Smooth muscle cell of the brain vasculature (primary cell): ENCODE data around the gene KNDC1.

ENCODE experiments used
- DNase-seq: peaks from one replicate; pipeline ENCODE4 v3.0.0-alpha.2; 2012; ENCODE audit warnings: low read depth, low spot score

The KNDC1 gene

DNA sequence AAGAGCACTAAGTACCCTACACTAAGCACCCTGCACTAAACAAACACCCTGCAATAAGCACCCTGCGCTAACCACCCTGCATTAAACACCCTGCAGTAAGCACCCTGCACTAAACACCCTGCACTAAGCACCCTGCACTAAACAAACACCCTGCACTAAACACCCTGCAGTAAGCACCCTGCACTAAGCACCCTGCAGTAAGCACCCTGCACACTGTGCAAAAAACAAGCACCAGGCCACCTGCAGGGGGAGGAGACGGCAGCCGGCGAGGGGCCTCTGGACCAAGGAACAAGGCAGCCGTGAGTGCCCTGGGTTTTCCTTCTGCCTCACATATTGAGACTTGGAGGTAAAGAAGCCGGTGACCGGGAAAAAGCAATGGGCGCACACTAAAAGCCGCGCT is 30.2 kb downstream of the KNDC1 start:
- DNase-seq, result no peak

DNA sequence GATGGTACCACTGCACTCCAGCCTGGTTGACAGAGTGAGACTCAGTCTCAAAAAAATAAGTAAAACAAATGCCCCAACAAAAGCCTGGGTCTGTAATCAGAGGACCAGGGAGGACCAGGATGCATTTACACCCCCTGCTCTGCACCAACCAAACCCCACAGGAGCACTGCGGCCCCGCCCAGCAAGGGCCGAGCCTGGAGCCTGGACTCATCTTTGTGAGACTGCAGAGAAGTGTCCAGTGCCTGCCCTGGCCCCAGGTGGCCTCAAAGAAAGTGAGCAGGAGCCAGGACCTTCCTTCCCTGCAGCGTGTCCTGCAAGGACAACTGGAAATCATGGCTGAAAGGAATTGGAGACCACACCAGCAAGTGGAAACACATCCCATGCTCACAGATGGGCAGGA is 31.6 kb downstream of the KNDC1 start:
- DNase-seq, result no peak

GRCh38 chr10:133194151-133194550 is 34.1 kb downstream of the KNDC1 start:
- DNase-seq, result no peak

GRCh38 chr10:133195096-133195495 is 35.1 kb downstream of the KNDC1 start:
- no peak for DNase-seq

GRCh38 chr10:133195611-133196010 is 35.6 kb downstream of the KNDC1 start:
- no peak for DNase-seq

- DNase-seq, result no peak
Measured at GRCh38 chr10:133196221-133196915, 36.3 kb downstream of the KNDC1 start.

DNA sequence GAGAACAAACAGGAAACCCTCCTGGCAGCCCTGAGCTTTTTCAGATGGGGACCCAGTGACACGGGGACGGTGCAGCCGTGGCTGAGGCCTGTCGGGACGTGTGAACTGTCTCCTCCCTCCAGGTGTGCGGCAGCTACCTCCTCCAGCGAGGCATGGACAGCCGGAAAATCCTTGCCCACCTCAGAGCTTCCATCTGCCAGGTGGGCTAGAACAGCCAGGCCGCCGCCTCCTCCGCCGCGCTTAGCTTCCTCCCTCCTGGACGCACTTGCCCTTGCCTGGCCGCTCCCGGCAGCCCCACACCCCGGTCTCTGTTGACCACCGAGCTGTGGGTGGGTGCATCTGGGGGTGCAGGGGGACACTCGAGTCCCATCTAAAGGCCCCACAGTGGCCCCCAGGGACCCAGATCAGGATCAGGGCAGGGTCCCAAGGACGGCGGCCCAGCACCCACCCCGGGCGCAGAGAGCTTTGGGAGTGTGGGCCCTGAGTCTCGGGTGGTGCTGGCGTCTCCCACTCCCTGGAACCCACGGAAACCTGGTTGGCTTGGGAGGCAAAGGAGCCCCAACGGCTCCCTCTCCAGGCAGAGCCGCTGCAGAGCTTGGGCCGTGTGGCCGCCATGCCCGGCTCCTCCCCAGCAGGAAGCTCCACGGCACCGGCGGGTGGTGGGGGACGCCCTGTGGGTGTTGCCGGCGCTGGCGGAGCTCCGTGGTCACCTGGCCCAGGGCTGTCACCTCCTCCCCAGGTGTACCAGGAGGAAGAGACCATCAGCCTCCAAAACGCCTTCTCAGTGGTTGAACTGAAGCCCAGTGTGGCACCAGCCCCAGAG is 37.1 kb downstream of the KNDC1 start:
- no peak for DNase-seq

DNA sequence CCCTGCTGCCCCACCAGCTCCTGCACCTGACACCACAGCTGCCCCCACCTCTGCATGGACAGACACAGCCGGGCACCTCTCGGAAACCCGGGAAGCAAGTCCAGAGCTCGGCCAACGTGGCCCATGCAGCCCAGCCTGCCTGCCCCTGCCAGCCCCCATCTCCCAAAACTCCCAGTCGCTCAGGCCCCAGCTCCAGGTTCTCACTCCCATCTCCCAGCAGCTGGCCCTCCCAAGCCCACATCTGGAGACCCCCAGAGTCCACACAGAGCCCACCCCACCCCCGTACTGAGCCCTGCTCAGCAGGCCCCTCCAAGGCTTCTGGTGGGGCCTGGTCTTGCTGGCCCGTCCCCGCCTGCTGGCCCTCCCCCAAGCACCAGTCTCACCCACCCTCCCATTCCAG is 37.8 kb downstream of the KNDC1 start:
- DNase-seq, result no peak

GRCh38 chr10:133198206-133198605 is 38.2 kb downstream of the KNDC1 start:
- no peak for DNase-seq

DNA sequence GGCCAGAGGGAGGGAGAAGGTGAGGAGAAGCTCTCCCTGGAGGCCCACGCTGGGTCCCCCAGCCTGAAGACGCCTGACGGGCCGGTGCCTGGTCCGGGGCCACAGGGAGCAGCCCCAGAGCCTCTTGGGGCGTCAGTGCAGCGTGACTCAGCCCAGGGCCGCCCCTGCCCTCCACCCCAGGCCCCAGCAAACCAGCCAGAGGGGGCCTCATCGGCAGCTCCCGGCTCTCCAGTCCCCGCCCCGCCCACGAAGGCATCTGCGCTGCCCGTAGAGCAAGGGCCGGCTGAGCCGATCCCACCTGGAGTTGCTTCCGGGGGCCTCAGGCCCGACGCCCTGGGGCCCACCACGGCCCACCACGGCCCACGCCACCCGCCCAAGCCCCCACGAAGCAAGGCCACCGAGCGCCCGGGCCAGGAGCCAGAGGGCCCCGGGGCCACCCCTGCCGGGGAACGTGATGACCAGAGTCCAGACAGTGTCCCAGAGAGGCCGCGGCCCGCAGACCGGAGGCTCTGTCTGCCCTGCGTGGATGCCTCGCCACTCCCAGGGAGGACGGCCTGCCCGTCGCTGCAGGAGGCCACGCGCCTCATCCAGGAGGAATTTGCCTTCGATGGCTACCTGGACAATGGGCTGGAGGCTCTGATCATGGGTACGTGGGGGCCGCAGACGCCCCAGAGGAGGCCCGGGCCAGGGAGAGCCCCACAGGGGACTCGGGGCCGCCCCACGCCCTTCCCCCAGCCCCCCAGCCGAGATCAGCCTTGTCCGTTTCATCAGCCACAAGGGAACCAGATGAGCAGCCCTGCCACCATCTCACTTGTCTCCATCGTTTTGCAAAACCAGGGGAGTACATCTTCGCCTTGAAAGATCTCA is 38.8 kb downstream of the KNDC1 start:
- no peak for DNase-seq

DNA sequence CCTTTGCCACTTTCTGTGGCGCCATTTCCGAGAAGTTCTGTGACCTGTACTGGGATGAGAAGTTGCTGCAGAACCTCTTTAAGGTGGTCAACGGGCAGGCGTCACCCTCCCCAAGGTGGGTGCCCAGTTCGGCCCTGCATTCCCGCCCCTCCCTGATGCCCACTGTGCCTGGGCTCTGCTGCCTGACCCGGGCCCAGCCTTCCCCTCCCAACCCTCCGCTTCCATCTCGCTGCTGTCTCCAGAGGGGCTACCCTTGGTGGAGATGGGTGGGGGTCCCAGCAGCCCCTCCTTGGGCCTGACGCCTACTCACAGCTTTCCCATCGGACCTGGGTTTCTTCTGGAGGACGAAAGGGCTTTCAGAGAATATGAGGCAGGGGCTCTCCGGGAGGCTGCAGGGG is 39.5 kb downstream of the KNDC1 start:
- DNase-seq, result no peak

- no peak for DNase-seq
Measured at GRCh38 chr10:133199992-133200611, 40.1 kb downstream of the KNDC1 start.

- DNase-seq, result no peak
Measured at GRCh38 chr10:133200621-133201031, 40.6 kb downstream of the KNDC1 start.

DNA sequence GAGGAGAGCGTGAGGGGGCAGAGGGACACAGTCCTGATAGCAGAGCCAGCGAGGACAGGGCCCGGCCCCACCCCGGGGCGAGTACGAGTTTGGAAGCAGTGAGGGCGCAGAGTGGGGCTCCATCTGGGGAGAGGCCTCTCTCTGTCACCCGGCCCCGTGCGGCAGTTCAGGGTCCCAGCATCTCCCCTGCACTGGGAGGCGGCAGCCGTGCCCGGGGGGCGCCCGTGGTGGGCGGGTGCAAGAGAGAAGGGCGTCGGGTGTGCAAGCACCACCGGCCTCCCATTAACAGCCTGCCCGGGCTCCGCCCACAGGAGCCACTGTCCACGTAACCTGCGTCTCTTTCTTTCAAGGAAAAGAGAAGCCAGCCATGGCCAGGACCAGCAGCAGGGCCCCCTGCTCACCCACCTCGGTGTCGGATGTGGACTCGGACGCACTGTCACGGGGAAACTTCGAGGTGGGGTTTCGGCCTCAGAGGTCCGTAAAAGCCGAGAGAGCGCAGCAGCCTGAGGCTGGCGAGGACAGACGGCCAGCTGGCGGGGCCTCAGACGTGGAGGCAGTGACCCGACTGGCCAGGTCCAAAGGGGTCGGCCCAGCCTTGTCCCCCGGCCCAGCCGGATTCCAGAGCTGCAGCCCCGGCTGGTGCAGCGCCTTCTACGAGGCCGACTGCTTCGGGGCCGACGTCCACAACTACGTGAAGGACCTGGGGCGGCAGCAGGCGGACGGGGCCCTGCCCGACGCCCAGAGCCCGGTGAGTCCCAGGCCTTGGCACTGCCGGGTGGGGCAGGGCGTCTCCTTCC is 41.3 kb downstream of the KNDC1 start:
- DNase-seq, result no peak

- DNase-seq, result no peak
Measured at GRCh38 chr10:133201948-133202725, 42.1 kb downstream of the KNDC1 start.

DNA sequence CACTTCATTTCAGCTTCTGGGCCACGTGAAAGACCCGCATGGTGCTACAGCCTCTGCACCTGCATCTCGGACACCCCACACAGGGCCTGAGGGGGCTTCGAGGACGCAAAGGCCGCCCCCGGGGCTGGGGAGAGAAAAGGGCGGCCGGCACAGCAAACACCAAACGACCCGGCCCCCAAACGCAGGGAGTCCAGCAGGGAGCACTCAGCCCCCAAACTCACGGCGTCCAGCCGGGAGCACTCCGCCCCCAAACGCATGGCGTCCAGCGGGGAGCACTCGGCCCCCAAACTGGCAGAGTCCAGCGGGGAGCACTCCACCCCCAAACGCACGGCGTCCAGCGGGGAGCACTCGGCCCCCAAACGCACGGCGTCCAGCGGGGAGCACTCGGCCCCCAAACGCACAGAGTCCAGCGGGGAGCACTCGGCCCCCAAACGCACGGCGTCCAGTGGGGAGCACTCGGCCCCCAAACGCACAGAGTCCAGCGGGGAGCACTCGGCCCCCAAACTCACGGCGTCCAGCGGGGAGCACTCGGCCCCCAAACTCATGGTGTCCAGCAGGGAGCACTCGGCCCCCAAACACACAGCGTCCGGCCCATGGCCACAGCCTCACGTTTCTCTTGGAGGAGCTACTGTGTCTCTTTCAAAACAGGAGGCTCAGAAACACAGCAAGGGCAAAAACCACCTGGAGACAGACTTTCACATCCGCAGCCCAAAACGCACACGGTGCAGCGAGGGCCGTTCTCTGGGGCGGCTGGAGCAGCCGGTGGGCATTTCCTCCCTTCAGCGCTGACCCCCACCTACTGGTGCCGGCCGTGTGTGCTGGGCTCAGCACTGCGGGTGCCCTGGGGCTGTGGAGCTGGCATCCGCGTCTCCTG is 43.0 kb downstream of the KNDC1 start:
- no peak for DNase-seq

DNA sequence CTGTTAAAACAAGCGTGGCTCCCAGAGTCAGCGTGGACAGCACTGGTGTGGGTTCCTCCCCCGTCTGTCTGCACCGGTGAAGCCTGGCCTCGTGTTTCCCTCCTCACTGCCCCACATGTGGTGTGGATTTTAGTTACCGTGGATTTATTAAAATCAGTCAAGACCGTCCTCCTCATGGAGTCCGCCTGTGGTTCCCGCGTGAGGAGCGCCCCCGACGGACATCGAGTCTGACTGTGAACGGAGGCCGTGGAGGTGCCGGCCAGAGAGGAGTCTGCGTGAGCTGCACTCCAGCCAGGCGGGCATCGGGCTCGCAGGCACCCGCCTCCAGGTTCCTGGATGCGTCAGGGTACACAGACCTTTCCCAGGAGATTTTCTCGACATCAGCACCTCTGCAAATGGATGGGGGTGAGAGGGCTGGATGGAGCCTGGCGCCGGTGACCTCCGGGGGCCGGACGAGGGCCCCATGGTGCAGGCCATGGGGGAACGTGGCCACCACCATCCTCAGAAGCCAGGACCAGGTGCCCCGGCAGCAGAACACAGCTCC is 43.7 kb downstream of the KNDC1 start:
- no peak for DNase-seq

- DNase-seq, result no peak
Measured at GRCh38 chr10:133204226-133205015, 44.4 kb downstream of the KNDC1 start.
